Neural cell (in vitro differentiated cells): ENCODE data around the gene TEDC1. TPM values are rescaled to one million over a fixed set of nuclear protein-coding genes. Genes with fewer than 3 reads are reported as not detected.

ENCODE experiments used
- H2AFZ ChIP-seq: fragments of 200-600, 300-800 bp; sonication (generic), shearing (Covaris generic); 2 replicates; pipeline ENCODE4 v1.6.0; 2014; ENCODE audit warnings: low read depth, mild to moderate bottlenecking, antibody characterized with exemption, low read length, moderate library complexity
- H3F3A ChIP-seq: fragments of 200-600 bp; shearing (Covaris generic); 2 replicates; pipeline ENCODE4 v1.6.1; 2016; ENCODE audit warnings: mild to moderate bottlenecking, moderate library complexity, mixed read lengths, antibody characterized with exemption, low read length; ENCODE audit not compliant: insufficient read depth, poor library complexity, severe bottlenecking
- H3K27ac ChIP-seq: fragments of 200-600, 300-800 bp; sonication (generic), shearing (Covaris generic); 2 replicates; pipeline ENCODE4 v1.5.1; 2014; ENCODE audit warnings: mild to moderate bottlenecking, low read length, moderate library complexity
- H3K27me3 ChIP-seq: fragments of 300-800, 200-600 bp; sonication (generic), shearing (Covaris generic); 2 replicates; pipeline ENCODE4 v1.6.0; 2014; ENCODE audit warnings: mild to moderate bottlenecking, low read depth, low read length, moderate library complexity; ENCODE audit not compliant: insufficient read depth
- H3K36me3 ChIP-seq: fragments of 300-800, 200-600 bp; sonication (generic), shearing (Covaris generic); 2 replicates; pipeline ENCODE4 v1.5.1; 2014; ENCODE audit warnings: mild to moderate bottlenecking, antibody characterized with exemption, low read length, moderate library complexity; ENCODE audit not compliant: insufficient read depth
- H3K4me2 ChIP-seq: fragments of 300-800, 200-600 bp; sonication (generic), shearing (Covaris generic); 2 replicates; pipeline ENCODE4 v1.6.0; 2014; ENCODE audit warnings: mild to moderate bottlenecking, low read length
- H3K4me3 ChIP-seq: fragments of 300-800, 200-600 bp; sonication (generic), shearing (Covaris generic); 2 replicates; pipeline ENCODE4 v1.5.1; 2014; ENCODE audit warnings: mild to moderate bottlenecking, low read length, moderate library complexity
- H3K79me2 ChIP-seq: fragments of 200-600 bp; shearing (Covaris generic); replicated peaks from 2 replicates; pipeline ENCODE4 v1.6.0; 2014; ENCODE audit warnings: mild to moderate bottlenecking, low read length, moderate library complexity; ENCODE audit not compliant: insufficient read depth
- H3K9ac ChIP-seq: fragments of 300-800, 200-600 bp; sonication (generic), shearing (Covaris generic); 2 replicates; pipeline ENCODE4 v1.6.1; 2016; ENCODE audit warnings: mild to moderate bottlenecking, low read length, mixed read lengths
- H3K9me2 ChIP-seq: fragments of 200-600 bp; shearing (Covaris generic); 2 replicates; pipeline ENCODE4 v1.6.1; 2016; ENCODE audit warnings: mild to moderate bottlenecking, low read length, mixed read lengths; ENCODE audit not compliant: insufficient read depth
- H3K9me3 ChIP-seq: fragments of 200-600, 300-800 bp; sonication (generic), shearing (Covaris generic); 2 replicates; pipeline ENCODE4 v1.6.1; 2016; ENCODE audit warnings: mild to moderate bottlenecking, mixed run types, low read length, moderate library complexity, mixed read lengths
- H4K20me1 ChIP-seq: fragments of 200-600 bp; shearing (Covaris generic); 2 replicates; pipeline ENCODE4 v1.6.1; 2016; ENCODE audit warnings: mild to moderate bottlenecking, mixed run types; ENCODE audit not compliant: insufficient read depth
- CTCF ChIP-seq: fragments of 450-650 bp; IDR thresholded peaks from 2 replicates; pipeline ENCODE4 v1.5.1; 2014; ENCODE audit warnings: antibody characterized with exemption, mild to moderate bottlenecking, moderate library complexity; ENCODE audit not compliant: poor library complexity, severe bottlenecking
- EP300 ChIP-seq: fragments of 450-650 bp; conservative IDR thresholded peaks from 2 replicates; pipeline ENCODE4 v1.6.1; 2014; ENCODE audit warnings: antibody characterized with exemption, mild to moderate bottlenecking, moderate library complexity; ENCODE audit not compliant: poor library complexity, severe bottlenecking
- EZH2 ChIP-seq: fragments of 200-600, 300-800 bp; shearing (Covaris generic), sonication (generic); IDR thresholded peaks from 2 replicates; pipeline ENCODE4 v1.6.1; 2014; ENCODE audit warnings: antibody characterized with exemption, low read length, borderline replicate concordance, mild to moderate bottlenecking; ENCODE audit not compliant: insufficient read depth, poor library complexity, severe bottlenecking
- MXI1 ChIP-seq: fragments of 450-650 bp; conservative IDR thresholded peaks from 2 replicates; pipeline ENCODE4 v1.6.1; 2014; ENCODE audit warnings: antibody characterized with exemption, mild to moderate bottlenecking; ENCODE audit not compliant: poor library complexity, severe bottlenecking
- POLR2AphosphoS5 ChIP-seq: IDR thresholded peaks from 2 replicates; pipeline ENCODE4 v1.6.1; 2012
- RAD21 ChIP-seq: fragments of 450-650 bp; conservative IDR thresholded peaks from 2 replicates; pipeline ENCODE4 v1.6.1; 2014; ENCODE audit warnings: antibody characterized with exemption, mild to moderate bottlenecking, moderate library complexity
- REST ChIP-seq: IDR thresholded peaks from 2 replicates; pipeline ENCODE4 v1.6.1; 2012; ENCODE audit warnings: borderline replicate concordance
- SMC3 ChIP-seq: fragments of 450-650 bp; conservative IDR thresholded peaks from 2 replicates; pipeline ENCODE4 v1.6.1; 2014; ENCODE audit warnings: antibody characterized with exemption, mild to moderate bottlenecking, moderate library complexity; ENCODE audit not compliant: poor library complexity
- TAF1 ChIP-seq: IDR thresholded peaks from 2 replicates; pipeline ENCODE4 v1.6.1; 2012; ENCODE audit warnings: low read depth
- polyA plus RNA-seq: library from polyadenylated mRNA; depleted of rRNA; stranded (reverse); fragments of >200 nt; gene quantifications from 2 replicates; pipeline ENCODE4 v1.2.3, GENCODE V29; 2014

The TEDC1 gene
- polyA plus RNA-seq, 1 donor from 2014 or later, result 18.9 TPM

GRCh38 chr14:105448706-105449111, 42.3 kb upstream of the TEDC1 start:
- TF ChIP-seq SMC3 (peak; percentile 42), TAF1 (no peak), POLR2AphosphoS5 (no peak), MXI1 (no peak), EP300 (no peak), RAD21 (no peak), EZH2 (no peak), CTCF (peak; percentile 49), REST (no peak)
- Histone ChIP-seq H3K4me2 (no peak overlapping the region), H3K4me3 (no peak overlapping the region), H3K36me3 (no peaks in the 10 kb centered on the region), H2AFZ (no peak overlapping the region), H3K79me2 (no peaks in the 10 kb centered on the region), H4K20me1 (no peaks in the 10 kb centered on the region), H3K27me3 (no peaks in the 10 kb centered on the region), H3K9ac (no peak overlapping the region), H3K27ac (no peak overlapping the region), H3K9me2 (no peaks in the 10 kb centered on the region), H3K9me3 (no peaks in the 10 kb centered on the region), H3F3A (no peaks in the 10 kb centered on the region)

- Histone ChIP-seq H3K36me3 (no peaks in the 10 kb centered on the region), H3F3A (no peaks in the 10 kb centered on the region), H3K79me2 (no peaks in the 10 kb centered on the region), H3K27me3 (no peaks in the 10 kb centered on the region), H3K9me3 (no peaks in the 10 kb centered on the region), H3K4me3 (no peak overlapping the region), H3K9me2 (no peaks in the 10 kb centered on the region), H2AFZ (no peak overlapping the region), H3K27ac (no peak overlapping the region), H3K4me2 (no peak overlapping the region), H4K20me1 (no peaks in the 10 kb centered on the region), H3K9ac (no peak overlapping the region)
- no peak for TF ChIP-seq TAF1
These were observed 41.5 kb upstream of the TEDC1 start for GRCh38 chr14:105449276-105450122.
